Measurements from ENCODE around the gene ACTN2.
A peak's percentile ranks its signal among the peaks of the same experiment; 100 is the strongest.
"Not testable (repeated sequence)": the region's sequence is repeated elsewhere in the genome, so short reads cannot be mapped to it uniquely, and the experiment has no call there.

Gene ACTN2

DNA sequence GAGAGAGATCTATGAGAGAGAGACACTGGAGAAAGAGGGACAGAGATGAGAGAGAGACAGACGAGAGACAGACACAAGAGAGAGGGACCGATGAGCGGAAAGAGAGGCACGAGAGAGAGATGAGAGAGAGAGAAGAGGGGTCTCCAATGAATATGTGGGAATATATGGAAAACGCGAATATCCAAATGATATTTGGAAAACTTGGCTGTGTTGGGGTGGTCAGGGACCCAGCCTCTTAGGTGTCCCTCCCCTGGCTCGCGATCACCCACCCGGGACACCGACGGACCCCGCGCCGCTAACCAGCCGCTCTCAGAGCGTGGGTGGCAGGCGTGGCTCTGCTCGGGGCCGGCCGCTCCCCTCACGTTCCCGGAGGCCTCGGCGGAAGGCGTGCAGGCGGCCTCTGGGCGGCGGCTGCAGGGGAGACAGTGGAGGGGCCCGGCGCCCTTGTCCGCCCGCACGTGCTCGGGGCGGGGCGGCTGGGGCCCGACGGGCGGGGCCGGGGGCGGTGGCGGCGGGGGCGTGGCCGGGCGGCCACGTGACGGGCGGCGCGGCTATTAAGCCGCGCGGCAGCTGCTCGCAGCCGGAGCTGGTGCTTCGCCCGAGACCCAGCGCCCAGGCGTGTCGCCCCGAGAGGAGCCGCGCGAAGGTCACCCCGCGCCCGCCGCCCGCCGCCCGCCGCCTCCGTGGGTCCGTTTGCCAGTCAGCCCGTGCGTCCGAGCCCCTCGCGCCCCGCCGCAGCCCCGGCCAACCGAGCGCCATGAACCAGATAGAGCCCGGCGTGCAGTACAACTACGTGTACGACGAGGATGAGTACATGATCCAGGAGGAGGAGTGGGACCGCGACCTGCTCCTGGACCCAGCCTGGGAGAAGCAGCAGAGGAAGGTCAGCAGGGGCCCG, at the start of gene ACTN2:
ACTN2 (plus strand) TSS at position 583 of the 898 bp plus-strand sequence; CDS start at position 758, 175 bp downstream.
- Mint-ChIP-seq H3K27me3 (peaks cover 23% of the 10 kb centered on the region), H3K36me3 (peaks cover 5% of the 10 kb centered on the region)
- peak; percentile 3 to 28 for DNase-seq (ENCODE audit: low spot score in 2 of 2)

DNA sequence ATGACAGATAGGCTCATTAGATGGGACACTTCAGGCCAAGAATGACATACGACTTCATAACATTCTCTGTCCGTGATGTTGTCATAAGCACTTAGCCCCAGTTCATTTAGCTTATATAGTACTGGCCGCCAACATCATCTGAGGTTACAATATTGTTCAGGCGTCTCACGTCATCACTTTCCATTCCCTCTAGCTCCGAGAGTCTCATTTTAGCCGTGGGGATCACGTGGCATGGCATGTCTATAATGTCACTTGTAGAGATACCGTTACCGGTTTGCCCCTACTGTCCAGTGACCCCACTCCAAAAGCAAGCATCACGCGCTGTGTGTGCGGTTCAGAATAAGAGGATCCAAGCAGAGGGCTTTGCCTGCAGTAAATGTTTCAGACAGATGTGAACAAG, 47.4 kb upstream of the ACTN2 start:
- no peak for ATAC-seq (ENCODE audit: low read depth)
- no peak overlapping the region for H3K27ac Mint-ChIP-seq
- no peaks in the 10 kb centered on the region for H3K9me3 Mint-ChIP-seq
- no peak overlapping the region for H3K4me3 Mint-ChIP-seq
- H3K4me1 Mint-ChIP-seq, result no peaks in the 10 kb centered on the region
- H3K36me3 Mint-ChIP-seq, result no peaks in the 10 kb centered on the region
- no peak for DNase-seq (ENCODE audit: low spot score in 2 of 2)
- H3K27me3 Mint-ChIP-seq, result peaks cover 19% of the 10 kb centered on the region

More for the DNA sequence above, at the start of gene ACTN2:
- Mint-ChIP-seq H3K9me3 (peaks cover 5% of the 10 kb centered on the region), H3K4me1 (peaks cover 6% of the 10 kb centered on the region), H3K4me3 (peak within 1 kb of the TSS; percentile 73), H3K27ac (peak within 1 kb of the TSS; percentile 5)
- peak; percentile 85 for ATAC-seq (ENCODE audit: low read depth)

DNA sequence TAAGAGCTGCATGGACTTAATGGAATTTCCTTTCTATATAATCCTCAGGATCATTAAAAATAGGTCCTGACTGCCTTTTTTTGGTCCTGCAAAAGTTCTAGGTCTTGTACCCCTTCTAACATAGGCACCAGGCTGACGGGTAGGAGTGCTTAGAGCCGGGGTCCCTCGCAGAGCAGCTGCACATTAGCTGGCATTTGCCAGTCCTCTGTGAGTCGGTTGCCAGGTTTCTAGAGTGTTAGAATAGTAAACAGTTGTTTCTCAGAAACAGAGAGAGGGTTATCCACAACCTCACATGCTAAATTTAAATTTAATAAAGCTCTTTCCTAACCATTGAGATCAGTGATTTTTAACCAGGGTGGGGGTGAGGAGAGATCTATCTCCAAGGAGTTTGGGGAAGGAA, 46.6 kb upstream of the ACTN2 start:
- Mint-ChIP-seq H3K36me3 (no peaks in the 10 kb centered on the region), H3K27ac (no peak overlapping the region), H3K9me3 (no peaks in the 10 kb centered on the region), H3K4me3 (no peak overlapping the region), H3K4me1 (no peaks in the 10 kb centered on the region), H3K27me3 (peaks cover 16% of the 10 kb centered on the region)
- ATAC-seq (ENCODE audit: low read depth) (no peak), DNase-seq (ENCODE audit: low spot score in 2 of 2) (no peak)

DNA sequence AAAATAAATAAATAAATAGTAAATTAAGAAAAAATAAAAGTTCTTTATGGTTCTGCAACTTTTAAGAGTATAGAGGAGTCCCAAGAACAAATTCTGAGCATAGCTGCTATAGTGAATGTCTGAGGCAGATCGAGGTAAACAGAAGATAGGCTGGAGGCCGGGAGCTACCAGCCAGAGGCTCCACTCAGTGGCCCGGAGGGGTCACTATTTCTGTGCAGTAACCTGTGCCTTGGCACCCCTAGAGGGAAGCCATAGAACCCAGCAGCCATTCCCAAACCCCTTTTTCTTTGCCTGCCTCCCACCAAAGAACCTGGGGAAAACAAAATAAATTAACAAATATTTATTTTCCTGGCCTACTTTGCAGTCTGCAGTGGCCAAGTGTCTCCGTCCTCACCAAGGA, 43.5 kb upstream of the ACTN2 start:
- Mint-ChIP-seq H3K4me1 (no peaks in the 10 kb centered on the region), H3K36me3 (no peaks in the 10 kb centered on the region), H3K9me3 (no peaks in the 10 kb centered on the region), H3K27ac (no peak overlapping the region), H3K4me3 (no peak overlapping the region), H3K27me3 (peaks cover 7% of the 10 kb centered on the region)
- ATAC-seq (ENCODE audit: low read depth) (no peak), DNase-seq (ENCODE audit: low spot score in 2 of 2) (no peak)

DNA sequence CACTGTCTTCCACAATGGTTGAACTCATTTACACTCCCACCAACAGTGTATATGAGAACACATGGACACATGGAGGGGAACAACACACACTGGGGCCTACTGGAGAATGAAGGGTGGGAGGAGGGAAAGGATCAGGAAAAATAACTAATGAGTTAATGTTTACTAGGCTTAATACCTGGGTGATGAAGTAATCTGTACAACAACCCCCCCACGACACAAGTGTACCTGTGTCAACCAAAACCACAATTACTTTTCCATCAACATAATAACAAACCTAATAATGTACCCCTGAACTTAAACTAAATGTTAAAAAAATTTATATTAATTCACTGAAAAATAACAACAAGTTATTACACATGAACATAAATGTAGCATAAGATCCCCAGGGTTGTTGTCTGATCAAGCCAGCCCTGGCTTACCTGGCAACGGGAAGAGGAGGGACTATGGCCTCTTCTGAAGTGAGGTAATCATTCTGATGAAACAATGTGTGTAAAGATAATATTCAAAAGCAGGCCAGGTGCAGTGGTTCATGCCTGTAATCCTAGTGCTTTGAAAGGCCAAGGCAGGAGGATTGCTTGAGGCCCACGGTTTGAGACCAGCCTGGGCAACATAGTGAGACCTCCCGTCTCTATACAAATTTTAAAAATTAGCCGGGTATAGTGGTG, 41.2 kb upstream of the ACTN2 start:
- no peak overlapping the region for H3K4me3 Mint-ChIP-seq
- H3K27me3 Mint-ChIP-seq, result peaks cover 4% of the 10 kb centered on the region
- no peaks in the 10 kb centered on the region for H3K9me3 Mint-ChIP-seq
- H3K4me1 Mint-ChIP-seq, result no peaks in the 10 kb centered on the region
- H3K27ac Mint-ChIP-seq, result no peak overlapping the region
- DNase-seq (ENCODE audit: low spot score in 2 of 2) (no peak), ATAC-seq (ENCODE audit: low read depth) (no peak)
- H3K36me3 Mint-ChIP-seq, result no peaks in the 10 kb centered on the region

DNA sequence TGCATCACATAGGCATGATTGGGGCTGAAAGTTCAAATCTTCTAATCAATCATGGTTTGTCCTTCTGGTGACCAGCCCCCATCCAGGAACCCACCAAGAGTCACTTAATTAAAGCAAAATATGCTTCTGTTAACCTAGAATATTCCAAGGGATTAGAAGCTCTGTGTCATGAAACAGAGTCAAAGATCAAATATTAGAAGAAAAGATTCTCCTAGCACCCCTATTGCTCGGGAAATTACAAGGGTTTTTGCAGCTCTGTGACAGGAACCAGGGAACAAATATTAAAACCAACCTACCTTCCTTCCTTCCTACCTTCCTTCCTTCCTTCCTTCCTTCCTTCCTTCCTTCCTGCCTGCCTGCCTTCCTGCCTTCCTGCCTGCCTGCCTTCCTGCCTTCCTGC, 31.8 kb upstream of the ACTN2 start:
- peaks cover 8% of the 10 kb centered on the region for H3K27me3 Mint-ChIP-seq
- H3K36me3 Mint-ChIP-seq, result no peaks in the 10 kb centered on the region
- no peak overlapping the region for H3K27ac Mint-ChIP-seq
- H3K4me3 Mint-ChIP-seq, result no peak overlapping the region
- DNase-seq (ENCODE audit: low spot score in 2 of 2), result no peak
- peaks cover 2% of the 10 kb centered on the region for H3K4me1 Mint-ChIP-seq
- ATAC-seq (ENCODE audit: low read depth), result no peak
- peaks cover 1% of the 10 kb centered on the region for H3K9me3 Mint-ChIP-seq

DNA sequence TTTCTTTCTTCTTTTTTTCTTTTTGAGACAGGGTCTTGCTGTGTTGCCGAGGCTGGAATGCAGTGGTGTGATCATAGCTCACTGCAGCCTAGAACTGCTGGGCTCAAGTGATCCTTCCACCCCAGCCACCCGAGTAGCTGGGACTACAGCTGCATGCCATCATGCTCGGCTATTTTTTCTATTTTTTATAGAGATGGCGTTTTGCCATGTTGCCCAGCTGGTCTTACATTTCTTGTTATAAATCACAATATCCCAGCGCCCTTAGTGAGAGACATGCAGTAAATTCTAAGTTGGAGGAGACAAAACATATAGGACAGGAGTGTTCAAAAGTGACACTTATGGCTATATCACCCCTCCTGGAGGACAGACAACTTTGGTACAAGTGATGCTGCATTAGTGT, 31.3 kb upstream of the ACTN2 start:
- no peak overlapping the region for H3K27ac Mint-ChIP-seq

DNA sequence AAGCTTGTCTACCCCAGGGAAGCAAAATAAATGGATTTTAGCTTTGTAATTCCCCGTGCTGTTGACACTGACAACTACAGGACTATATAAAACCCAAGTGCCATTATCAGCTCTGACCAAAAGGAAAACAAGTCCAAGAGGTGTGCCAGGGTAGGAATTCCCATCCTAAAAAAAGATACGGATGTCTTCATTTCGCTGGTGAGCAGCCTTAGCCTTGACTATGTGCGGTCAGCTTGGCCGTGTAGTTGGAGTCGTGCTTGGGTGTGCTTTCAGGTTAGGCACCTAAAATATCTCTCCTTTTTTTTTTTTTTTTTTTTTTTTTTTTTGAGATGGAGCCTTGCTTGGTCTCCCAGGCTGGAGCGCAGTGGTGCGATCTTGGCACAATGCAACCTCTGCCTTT, 28.9 kb upstream of the ACTN2 start:
- DNase-seq (ENCODE audit: low spot score in 2 of 2) (no peak), ATAC-seq (ENCODE audit: low read depth) (no peak)
- Mint-ChIP-seq H3K27me3 (peaks cover 6% of the 10 kb centered on the region), H3K9me3 (peaks cover 1% of the 10 kb centered on the region), H3K27ac (no peak overlapping the region), H3K36me3 (no peaks in the 10 kb centered on the region), H3K4me1 (peaks cover 2% of the 10 kb centered on the region), H3K4me3 (no peak overlapping the region)

More for the DNA sequence above, 31.3 kb upstream of the ACTN2 start:
- Mint-ChIP-seq H3K4me3 (no peak overlapping the region), H3K36me3 (no peaks in the 10 kb centered on the region), H3K9me3 (peaks cover 1% of the 10 kb centered on the region), H3K4me1 (peaks cover 2% of the 10 kb centered on the region), H3K27me3 (peaks cover 8% of the 10 kb centered on the region)
- DNase-seq (ENCODE audit: low spot score in 2 of 2) (no peak), ATAC-seq (ENCODE audit: low read depth) (no peak)

DNA sequence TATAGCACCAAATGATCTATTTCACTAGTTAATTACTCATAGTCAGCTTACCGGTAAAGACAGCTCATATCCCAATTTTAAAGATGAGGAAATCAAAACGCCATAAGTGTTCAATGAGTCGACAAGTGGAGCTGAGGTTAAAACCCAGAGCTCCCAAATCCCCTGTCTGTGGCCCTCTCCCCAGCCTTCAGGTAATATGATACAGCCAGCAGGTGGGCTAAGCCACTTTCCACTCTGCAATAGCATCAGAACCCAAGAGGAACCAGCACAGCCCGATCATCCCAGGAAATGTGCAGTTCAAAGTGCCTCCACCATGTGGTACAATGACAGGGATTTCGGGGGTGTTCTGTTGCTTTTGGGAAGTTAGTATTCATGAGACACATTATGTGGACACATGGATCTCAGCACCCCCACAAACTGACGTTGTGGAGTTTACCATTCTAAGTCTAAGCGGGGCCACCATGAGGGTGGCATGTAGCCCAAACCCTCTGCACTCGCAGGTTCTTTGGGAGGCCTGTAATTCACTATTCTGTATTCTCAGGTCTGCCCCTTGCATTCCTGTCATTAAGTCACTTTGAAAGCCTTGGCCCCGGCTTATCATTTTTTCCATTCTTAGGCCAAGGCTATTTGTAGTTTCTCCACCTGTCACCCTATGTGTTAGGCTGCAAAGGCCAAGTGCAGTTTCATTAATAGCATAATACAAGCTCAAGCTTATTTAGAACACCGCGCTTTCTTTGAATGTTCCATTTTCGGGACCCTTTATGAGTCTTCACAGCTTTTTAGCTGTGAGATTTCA, 26.3 kb upstream of the ACTN2 start:
- Mint-ChIP-seq H3K4me1 (peaks cover 4% of the 10 kb centered on the region), H3K9me3 (no peaks in the 10 kb centered on the region), H3K4me3 (no peak overlapping the region), H3K27ac (no peak overlapping the region), H3K27me3 (peaks cover 1% of the 10 kb centered on the region), H3K36me3 (no peaks in the 10 kb centered on the region)
- no peak for ATAC-seq (ENCODE audit: low read depth)
- DNase-seq (ENCODE audit: low spot score in 2 of 2), result no peak

DNA sequence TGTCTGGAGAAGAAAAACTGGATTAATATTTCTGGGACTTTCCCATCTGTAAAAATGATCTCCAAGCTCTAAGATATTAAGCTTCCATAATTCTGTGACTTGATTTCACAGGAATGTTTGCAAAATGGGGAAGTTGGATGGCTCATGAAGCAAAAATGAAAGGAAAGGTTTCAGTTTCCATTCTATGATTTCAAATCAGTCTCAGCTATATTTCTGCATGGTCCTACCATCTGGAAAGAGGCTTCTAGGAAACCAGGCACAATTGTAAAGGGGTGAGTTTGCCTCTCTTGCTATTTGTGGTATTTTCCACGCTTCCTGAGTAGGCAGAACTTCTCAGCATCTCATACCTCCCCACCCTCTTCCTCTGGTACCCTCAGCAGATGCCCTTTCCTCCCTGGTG, 22.4 kb upstream of the ACTN2 start:
- H3K4me3 Mint-ChIP-seq, result no peak overlapping the region
- peaks cover 4% of the 10 kb centered on the region for H3K4me1 Mint-ChIP-seq
- ATAC-seq (ENCODE audit: low read depth), result no peak
- no peak overlapping the region for H3K27ac Mint-ChIP-seq
- DNase-seq (ENCODE audit: low spot score in 2 of 2), result no peak
- H3K36me3 Mint-ChIP-seq, result no peaks in the 10 kb centered on the region
- H3K27me3 Mint-ChIP-seq, result peaks cover under 1% of the 10 kb centered on the region
- H3K9me3 Mint-ChIP-seq, result peaks cover 3% of the 10 kb centered on the region

DNA sequence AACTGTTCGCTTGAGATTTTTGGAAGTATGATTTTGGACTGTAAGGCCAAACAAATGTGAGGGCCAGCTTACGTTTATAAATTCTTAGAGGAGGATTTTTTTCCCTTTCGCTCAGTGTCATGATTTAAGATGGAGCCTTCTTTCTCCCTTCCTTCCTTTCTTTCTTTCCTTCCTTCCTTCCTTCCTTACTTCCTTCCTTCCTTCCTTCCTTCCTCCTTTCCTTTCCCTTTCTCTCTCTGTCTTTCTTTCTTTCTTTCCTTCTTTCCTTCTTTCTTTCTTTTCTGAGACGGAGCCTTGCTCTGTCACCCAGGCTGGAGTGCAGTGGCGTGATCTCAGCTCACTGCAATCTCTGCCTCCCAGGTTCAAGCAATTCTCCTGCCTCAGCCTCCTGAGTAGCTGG, 17.4 kb upstream of the ACTN2 start:
- peaks cover 13% of the 10 kb centered on the region for H3K27me3 Mint-ChIP-seq
- not testable (repeated sequence) for H3K9me3 Mint-ChIP-seq; H3K4me3 Mint-ChIP-seq; ATAC-seq (ENCODE audit: low read depth); H3K4me1 Mint-ChIP-seq; DNase-seq (ENCODE audit: low spot score in 2 of 2); H3K36me3 Mint-ChIP-seq; H3K27ac Mint-ChIP-seq

DNA sequence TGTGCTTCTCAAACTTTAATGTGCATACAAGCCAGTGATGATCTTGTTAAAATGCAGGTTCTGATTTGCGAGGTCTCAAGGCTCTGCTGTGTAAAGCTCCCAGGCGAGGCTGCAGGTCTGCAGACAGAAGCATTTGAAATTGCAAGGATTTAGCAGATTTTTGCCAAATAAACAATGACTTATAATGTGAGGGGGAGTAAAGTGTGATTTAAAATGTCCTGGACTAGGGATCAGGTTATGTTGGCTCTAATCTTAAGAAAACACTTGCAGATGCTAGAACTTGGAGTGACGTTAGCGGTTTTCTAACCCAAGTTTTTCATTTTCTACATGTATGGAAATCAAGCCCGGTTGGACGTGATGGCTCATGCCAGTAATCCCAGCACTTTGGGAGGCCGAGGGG, 16.2 kb upstream of the ACTN2 start:
- peaks cover 8% of the 10 kb centered on the region for H3K9me3 Mint-ChIP-seq
- no peak overlapping the region for H3K4me3 Mint-ChIP-seq
- H3K36me3 Mint-ChIP-seq, result peaks cover 2% of the 10 kb centered on the region
- peaks cover 6% of the 10 kb centered on the region for H3K4me1 Mint-ChIP-seq
- no peak overlapping the region for H3K27ac Mint-ChIP-seq
- ATAC-seq (ENCODE audit: low read depth), result no peak
- peaks cover 16% of the 10 kb centered on the region for H3K27me3 Mint-ChIP-seq
- no peak for DNase-seq (ENCODE audit: low spot score in 2 of 2)

DNA sequence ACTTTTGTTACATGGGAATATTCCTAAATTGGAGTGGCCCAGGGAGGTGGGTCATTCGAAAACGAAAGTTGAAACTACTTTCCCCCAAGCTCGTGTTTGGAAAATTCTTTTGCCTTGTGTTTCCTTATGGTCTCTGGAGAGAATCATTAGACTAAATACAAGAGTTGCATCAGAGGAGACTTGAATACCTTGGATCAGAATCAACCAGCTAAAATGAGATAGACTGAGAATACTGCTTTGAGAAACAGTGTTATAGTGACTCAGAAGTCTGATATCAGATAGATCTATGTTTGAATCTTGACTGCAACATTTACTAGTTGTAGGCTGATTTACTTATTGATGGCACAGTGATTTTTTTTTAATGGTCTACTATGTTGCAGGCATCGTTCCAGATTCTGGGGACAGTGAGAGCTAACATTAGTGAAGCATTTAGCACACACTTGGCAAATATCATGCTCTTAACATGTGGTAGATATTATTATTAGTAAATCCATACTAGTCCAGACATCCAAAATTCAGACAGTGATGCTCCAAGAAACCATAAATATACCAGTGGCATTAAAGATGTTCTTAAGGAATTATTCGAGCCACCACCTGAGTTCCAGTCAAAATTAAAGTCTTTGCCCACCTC, 12.9 kb upstream of the ACTN2 start:
- Mint-ChIP-seq H3K4me1 (peaks cover 6% of the 10 kb centered on the region), H3K27ac (no peak overlapping the region), H3K9me3 (peaks cover 6% of the 10 kb centered on the region), H3K36me3 (peaks cover 2% of the 10 kb centered on the region), H3K27me3 (peaks cover 19% of the 10 kb centered on the region), H3K4me3 (no peak overlapping the region)
- DNase-seq (ENCODE audit: low spot score in 2 of 2) (no peak), ATAC-seq (ENCODE audit: low read depth) (no peak)

All from memory B cell (primary cell).